Tibial nerve (tissue), 4 donors: ENCODE data around the gene IFIH1.

ENCODE experiments used
- EP300 ChIP-seq, 2 donors: sonication (generic); formaldehyde crosslinking; IDR thresholded peaks; one replicate each; pipeline ENCODE4 v1.6.1; 2017; ENCODE audit warnings: antibody characterized with exemption in 2 of 2, mild to moderate bottlenecking in 1 of 2
- POLR2A ChIP-seq, 2 donors: fragments of 450-650 bp; IDR thresholded peaks; one replicate each; pipeline ENCODE4 v1.6.1; 2017; ENCODE audit warnings: antibody characterized with exemption in 2 of 2, mild to moderate bottlenecking in 2 of 2, moderate library complexity in 2 of 2
- TF ChIP-seq, protein P1 (sequence below), 5 experiments: fragments of 200-600 bp in 3 of 5; fragments of 450-650 bp in 2 of 5; sonication (generic) in 3 of 5; IDR thresholded peaks; one replicate each; pipeline ENCODE4 v1.5.1; 2016 to 2019; ENCODE audit warnings: antibody characterized with exemption in 5 of 5, mild to moderate bottlenecking in 3 of 5, moderate library complexity in 2 of 5

DNA sequence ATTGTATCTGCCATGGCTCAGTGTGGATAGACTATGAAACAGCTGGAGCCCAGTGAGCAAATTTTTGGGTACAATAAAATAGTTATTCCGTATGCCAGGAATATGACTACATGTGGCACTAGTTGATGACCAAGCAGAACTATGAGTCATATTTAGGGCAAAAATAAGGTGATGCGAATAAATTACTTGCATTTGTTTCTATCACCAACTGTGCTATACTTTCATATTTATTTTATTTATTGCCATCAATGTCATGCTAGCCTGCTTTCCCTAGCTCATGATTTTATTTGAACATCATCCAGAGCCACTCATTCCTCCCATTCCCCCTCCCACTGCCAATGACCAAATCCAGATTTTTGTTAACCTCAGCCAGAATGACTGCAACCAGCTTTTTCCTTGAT is 61.9 kb downstream of the IFIH1 start:
- no peak for TF ChIP-seq EP300 (IDR thresholded peaks at IDR 0.05)
- TF ChIP-seq, protein P1, sequence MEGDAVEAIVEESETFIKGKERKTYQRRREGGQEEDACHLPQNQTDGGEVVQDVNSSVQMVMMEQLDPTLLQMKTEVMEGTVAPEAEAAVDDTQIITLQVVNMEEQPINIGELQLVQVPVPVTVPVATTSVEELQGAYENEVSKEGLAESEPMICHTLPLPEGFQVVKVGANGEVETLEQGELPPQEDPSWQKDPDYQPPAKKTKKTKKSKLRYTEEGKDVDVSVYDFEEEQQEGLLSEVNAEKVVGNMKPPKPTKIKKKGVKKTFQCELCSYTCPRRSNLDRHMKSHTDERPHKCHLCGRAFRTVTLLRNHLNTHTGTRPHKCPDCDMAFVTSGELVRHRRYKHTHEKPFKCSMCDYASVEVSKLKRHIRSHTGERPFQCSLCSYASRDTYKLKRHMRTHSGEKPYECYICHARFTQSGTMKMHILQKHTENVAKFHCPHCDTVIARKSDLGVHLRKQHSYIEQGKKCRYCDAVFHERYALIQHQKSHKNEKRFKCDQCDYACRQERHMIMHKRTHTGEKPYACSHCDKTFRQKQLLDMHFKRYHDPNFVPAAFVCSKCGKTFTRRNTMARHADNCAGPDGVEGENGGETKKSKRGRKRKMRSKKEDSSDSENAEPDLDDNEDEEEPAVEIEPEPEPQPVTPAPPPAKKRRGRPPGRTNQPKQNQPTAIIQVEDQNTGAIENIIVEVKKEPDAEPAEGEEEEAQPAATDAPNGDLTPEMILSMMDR (IDR thresholded peaks at IDR 0.05) = no peak
- TF ChIP-seq POLR2A (IDR thresholded peaks at IDR 0.05) = no peak
